Neural cell (in vitro differentiated cells): ENCODE measurements around the gene CCNB1IP1. TPM values are rescaled to one million over a fixed set of nuclear protein-coding genes. Genes with fewer than 3 reads are reported as not detected.

Experiments used
- polyA plus RNA-seq: library from polyadenylated mRNA; depleted of rRNA; stranded (reverse); fragments of >200 nt; gene quantifications from 2 replicates; pipeline ENCODE4 v1.2.3, GENCODE V29; 2014
- small RNA-seq, 3 experiments: library from RNA; depleted of rRNA; stranded (forward); fragments of <200 nt; gene quantifications; one replicate each; pipeline ENCODE3, GENCODE V24; 2012

CCNB1IP1 gene
- polyA plus RNA-seq, 1 donor from 2014 or later = 67.2 TPM

Small RNAs within 50 kb of the gene (small RNA-seq; reads per million reads assigned to genes)
- gene SNORA79B = 6.8 to 19.2 (median 7.9) reads per million in 3 experiments
- 47.4 to 56.2 (median 47.9) reads per million in 3 experiments for gene SNORD126

Other genes with a start within 250 kb of the CCNB1IP1 start
- not detected in 2 replicates for gene OR4K17, start 222.5 kb downstream of the CCNB1IP1 start, polyA plus RNA-seq
- gene OR4N5, start 194.5 kb downstream of the CCNB1IP1 start, polyA plus RNA-seq = not detected in 2 replicates
- not detected in 2 replicates for gene OR11G2, start 142.4 kb downstream of the CCNB1IP1 start, polyA plus RNA-seq
- not detected in 2 replicates for gene OR11H6, start 109.6 kb downstream of the CCNB1IP1 start, polyA plus RNA-seq
- gene OR11H7, start 104.3 kb downstream of the CCNB1IP1 start, polyA plus RNA-seq = not detected in 2 replicates
- gene OR11H4, start 94.0 kb downstream of the CCNB1IP1 start, polyA plus RNA-seq = not detected in 2 replicates
- 40.5 and 53.5 TPM in 2 replicates for gene TTC5, start 27.3 kb downstream of the CCNB1IP1 start, polyA plus RNA-seq
- 71.5 and 78.7 TPM in 2 replicates for gene PARP2, start 10.4 kb upstream of the CCNB1IP1 start, polyA plus RNA-seq
- 5.2 and 6.8 TPM in 2 replicates for gene TEP1, start 80.2 kb upstream of the CCNB1IP1 start, polyA plus RNA-seq
- gene KLHL33, start 102.9 kb upstream of the CCNB1IP1 start, polyA plus RNA-seq = not detected in 2 replicates
- gene OSGEP, start 121.5 kb upstream of the CCNB1IP1 start, polyA plus RNA-seq = 248 and 264 TPM in 2 replicates
- 44.5 and 50.7 TPM in 2 replicates for gene APEX1, start 121.9 kb upstream of the CCNB1IP1 start, polyA plus RNA-seq
- gene PIP4P1, start 128.2 kb upstream of the CCNB1IP1 start, polyA plus RNA-seq = 77.2 and 85.3 TPM in 2 replicates
- 12.3 and 12.6 TPM in 2 replicates for gene PNP, start 136.1 kb upstream of the CCNB1IP1 start, polyA plus RNA-seq
- gene RNASE10, start 172.3 kb upstream of the CCNB1IP1 start, polyA plus RNA-seq = not detected in 2 replicates
- gene RNASE9, start 227.8 kb upstream of the CCNB1IP1 start, polyA plus RNA-seq = not detected in 2 replicates